Esophagus squamous epithelium (tissue), 5 donors: ENCODE data around the gene FAM174C. TPM values are rescaled to one million over a fixed set of nuclear protein-coding genes. Genes with fewer than 3 reads are reported as not detected.

Experiments used
- DNase-seq: peaks from one replicate; lab custom pipeline; 2025; lab: John Stamatoyannopoulos, UW
- H3K27ac ChIP-seq, 4 donors: fragments of 200-600 bp; sonication (generic); one replicate each; pipeline ENCODE4 v1.5.1; 2016 to 2019; ENCODE audit warnings: mild to moderate bottlenecking in 1 of 4
- H3K27me3 ChIP-seq, 4 donors: fragments of 200-600 bp; sonication (generic); 1 replicate in 3 of 4; 2 replicates in 1 of 4; pipeline versions ENCODE4 v1.5.1 to v1.6.0; 2017 to 2021; ENCODE audit warnings: antibody characterized with exemption in 1 of 4
- H3K36me3 ChIP-seq, 3 donors: fragments of 200-600 bp; sonication (generic); one replicate each; pipeline ENCODE4 v1.5.1; 2016 to 2019
- H3K4me1 ChIP-seq, 3 donors: fragments of 200-600 bp; sonication (generic); one replicate each; pipeline ENCODE4 v1.5.1; 2017 to 2019
- H3K4me3 ChIP-seq, 4 donors: fragments of 200-600 bp; sonication (generic); 1 replicate in 3 of 4; 2 replicates in 1 of 4; pipeline ENCODE4 v1.5.1; 2016 to 2019; ENCODE audit warnings: mild to moderate bottlenecking in 2 of 4, moderate library complexity in 1 of 4
- H3K9me3 ChIP-seq, 3 donors: fragments of 200-600 bp; sonication (generic); one replicate each; pipeline ENCODE4 v1.5.1; 2016 to 2019
- CTCF ChIP-seq, 6 experiments: fragments of 450-650 bp in 4 of 6; fragments of 200-600 bp in 2 of 6; sonication (generic) in 2 of 6; IDR thresholded peaks; one replicate each; pipeline ENCODE4 v1.5.1; 2016 to 2019; ENCODE audit warnings: antibody characterized with exemption in 6 of 6, mild to moderate bottlenecking in 4 of 6, moderate library complexity in 4 of 6
- POLR2A ChIP-seq, 4 donors: fragments of 450-650 bp; IDR thresholded peaks; one replicate each; pipeline ENCODE4 v1.6.1; 2017; ENCODE audit warnings: antibody characterized with exemption in 4 of 4, mild to moderate bottlenecking in 4 of 4, moderate library complexity in 3 of 4
- WGBS, 2 donors: methylation state at CpG; one replicate each; pipeline ENCODE4 v1.1.5; 2018; 5-methylcytosine and 5-hydroxymethylcytosine counted together
- intact Hi-C: fragments of 100-400 bp; cut with DNase I; formaldehyde crosslinking; loops from one replicate; pipeline ENCODE4 v1.15.0; 2022
- total RNA-seq, 4 donors: library from RNA; depleted of rRNA; stranded (reverse); fragments of >200 nt; gene quantifications; one replicate each; pipeline ENCODE4 v1.1.0, GENCODE V29; 2016
- donor health status: DM: yes; HTN: yes; CAD: no.

The FAM174C gene
- 10 to 100 TPM; 31.5 to 69.8 (median 50.5) TPM for total RNA-seq

- WGBS, 2 donors, result 0% methylated on average over 14 of the region's 98 CpGs; no CpG with 5 or more reads in 1 of the 2 donors
- H3K27me3 ChIP-seq, result no peaks in the 10 kb centered on the region
- intact Hi-C loops, result loop anchor here (10.0 kb wide), 1 partner anchor 129 kb away; the partner anchor contains the start of genes DAZAP1 and GAMT
- DNase-seq, result peak; percentile 90
- H3K4me3 ChIP-seq, result peak within 1 kb of the TSS; percentile 49 to 86 (median 70)
- peaks cover 26 to 77% (median 28%) of the 10 kb centered on the region in 3 donors for H3K36me3 ChIP-seq
- TF ChIP-seq POLR2A (IDR thresholded peaks at IDR 0.05) (peak in 3 of 4 donors; percentile 54 to 83 (median 77)), CTCF (IDR thresholded peaks at IDR 0.05) (peak in 3 of 6 experiments; percentile 8 to 21 (median 13))
- peaks cover 51 to 72% (median 57%) of the 10 kb centered on the region in 3 donors for H3K4me1 ChIP-seq
- peak within 1 kb of the TSS; percentile 94 to 99 (median 98) for H3K27ac ChIP-seq
- H3K9me3 ChIP-seq, result no peaks in the 10 kb centered on the region
Measured at GRCh38 chr19:1275260-1275975, at the start of gene FAM174C. FAM174C (plus strand) TSS chr19:1275530; CDS start chr19:1275550, 20 bp downstream.

GRCh38 chr19:1226227-1226518, 49.2 kb upstream of the FAM174C start:
- H3K9me3 ChIP-seq, result no peaks in the 10 kb centered on the region
- no CpG with 5 or more reads among the region's 11 CpGs for WGBS, 2 donors
- H3K27ac ChIP-seq, result no peak overlapping the region
- TF ChIP-seq POLR2A (IDR thresholded peaks at IDR 0.05) (no peak), CTCF (IDR thresholded peaks at IDR 0.05) (no peak)
- H3K4me3 ChIP-seq, result no peak overlapping the region
- H3K4me1 ChIP-seq, result peaks cover 0 to 29% (median 5%) of the 10 kb centered on the region in 3 donors
- H3K27me3 ChIP-seq, result no peaks in the 10 kb centered on the region
- intact Hi-C loops, result no loop called here
- DNase-seq, result no peak
- peaks cover 38 to 77% (median 50%) of the 10 kb centered on the region in 3 donors for H3K36me3 ChIP-seq

- no peak for DNase-seq
- Histone ChIP-seq H3K27me3 (no peaks in the 10 kb centered on the region), H3K27ac (no peak overlapping the region), H3K36me3 (peaks cover 33 to 71% (median 45%) of the 10 kb centered on the region in 3 donors), H3K4me1 (peaks cover 1 to 28% (median 2%) of the 10 kb centered on the region in 3 donors), H3K9me3 (no peaks in the 10 kb centered on the region), H3K4me3 (no peak overlapping the region)
- intact Hi-C loops, result no loop called here
- WGBS, 2 donors, result 86% methylated on average over 16 of the region's 50 CpGs; no CpG with 5 or more reads in 1 of the 2 donors
- TF ChIP-seq CTCF (IDR thresholded peaks at IDR 0.05), result no peak
- TF ChIP-seq POLR2A (IDR thresholded peaks at IDR 0.05), result no peak
Measured at GRCh38 chr19:1226522-1227303, 48.6 kb upstream of the FAM174C start.

GRCh38 chr19:1227304-1228054, 47.9 kb upstream of the FAM174C start:
- H3K4me3 ChIP-seq, result no peak overlapping the region
- peaks cover 7 to 28% (median 8%) of the 10 kb centered on the region in 3 donors for H3K4me1 ChIP-seq
- DNase-seq, result no peak
- peaks cover 28 to 64% (median 39%) of the 10 kb centered on the region in 3 donors for H3K36me3 ChIP-seq
- H3K27ac ChIP-seq, result no peak overlapping the region
- 84 to 95% methylated on average over 17 of the region's 56 CpGs for WGBS, 2 donors
- no peaks in the 10 kb centered on the region for H3K9me3 ChIP-seq
- no peak for TF ChIP-seq POLR2A (IDR thresholded peaks at IDR 0.05)
- TF ChIP-seq CTCF (IDR thresholded peaks at IDR 0.05), result no peak
- intact Hi-C loops, result no loop called here
- no peaks in the 10 kb centered on the region for H3K27me3 ChIP-seq
